HG02885 (cell line): Measurements from ENCODE around the gene RAB25.

Experiments
- ATAC-seq: cut with Tn5 transposase; IDR thresholded peaks from one replicate; pipeline ENCODE4 v1.9.1; 2021; ENCODE audit warnings: mild to moderate bottlenecking; ENCODE audit not compliant: unreplicated experiment, poor library complexity

RAB25 gene

DNA sequence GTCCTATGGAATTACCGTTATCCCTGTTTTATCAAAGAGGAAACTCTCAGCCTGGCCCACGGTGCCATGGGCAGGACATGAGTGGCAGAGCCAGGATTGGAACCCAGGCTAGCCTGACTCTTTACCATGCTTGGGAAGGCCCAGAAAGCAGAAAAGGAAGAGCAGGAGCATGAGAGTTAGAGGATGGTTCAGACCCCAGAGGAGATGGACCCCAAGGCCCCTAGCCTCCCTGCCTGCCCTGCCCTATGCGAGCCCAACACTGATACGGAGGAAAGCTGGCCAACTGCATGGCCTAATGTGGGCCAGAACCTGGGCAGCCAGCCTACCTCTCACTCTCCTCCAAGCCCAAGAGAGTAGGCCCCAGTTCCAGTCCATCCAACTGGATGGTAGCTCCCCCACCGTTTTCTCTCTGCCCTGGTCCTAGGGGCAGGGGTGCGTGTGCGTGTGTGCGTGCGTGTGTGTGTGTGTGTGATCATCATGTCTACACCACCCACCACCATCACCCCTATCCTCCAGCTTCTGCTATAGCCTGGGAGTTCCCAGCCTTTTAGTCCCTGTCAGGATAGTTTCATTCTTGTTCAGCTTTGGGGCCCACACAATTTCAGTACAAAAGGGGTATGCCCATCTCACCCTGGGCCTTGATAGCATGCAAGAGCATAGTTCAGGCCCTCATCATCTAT, 36.7 kb downstream of the RAB25 start:
- ATAC-seq, result peak; percentile 6

DNA sequence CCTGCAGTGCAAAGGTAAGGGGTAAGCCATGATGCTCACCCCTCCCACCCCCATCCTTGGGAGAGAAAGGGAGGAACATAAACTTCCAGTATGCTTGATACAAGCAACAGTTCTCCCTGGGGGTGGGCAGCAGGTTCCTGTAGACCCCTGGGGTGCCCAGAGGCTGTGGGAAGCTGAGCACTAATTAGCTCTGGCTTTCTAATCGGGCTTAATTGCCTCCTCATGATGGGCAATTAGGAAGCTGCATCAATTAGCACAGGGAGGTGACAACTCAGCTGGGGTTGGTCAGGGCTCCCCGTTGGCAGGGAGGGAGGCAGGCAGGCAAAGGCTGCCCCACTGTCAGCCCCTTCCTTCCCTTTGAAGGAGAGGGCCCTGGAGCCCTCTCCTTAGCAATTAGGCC, 37.8 kb downstream of the RAB25 start:
- ATAC-seq, result no peak

DNA sequence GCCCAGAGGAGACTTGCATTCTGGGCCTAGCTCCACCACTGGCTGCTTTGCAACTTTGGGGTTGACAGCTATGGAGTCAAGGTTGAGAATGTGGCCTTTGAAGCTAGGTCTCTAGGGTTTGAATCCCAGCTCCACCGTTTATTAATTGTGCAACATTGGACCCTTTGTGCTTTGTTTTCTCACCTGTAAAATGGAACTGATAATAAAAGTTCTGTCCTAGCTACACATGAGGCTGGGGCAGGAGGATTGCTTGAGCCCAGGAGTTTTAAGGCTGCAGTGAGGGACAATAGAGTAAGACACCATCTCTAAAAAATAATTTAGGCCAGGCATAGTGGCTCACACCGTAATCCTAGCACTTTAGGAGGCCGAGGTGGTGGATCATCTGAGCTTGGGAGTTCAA, 38.3 kb downstream of the RAB25 start:
- no peak for ATAC-seq

DNA sequence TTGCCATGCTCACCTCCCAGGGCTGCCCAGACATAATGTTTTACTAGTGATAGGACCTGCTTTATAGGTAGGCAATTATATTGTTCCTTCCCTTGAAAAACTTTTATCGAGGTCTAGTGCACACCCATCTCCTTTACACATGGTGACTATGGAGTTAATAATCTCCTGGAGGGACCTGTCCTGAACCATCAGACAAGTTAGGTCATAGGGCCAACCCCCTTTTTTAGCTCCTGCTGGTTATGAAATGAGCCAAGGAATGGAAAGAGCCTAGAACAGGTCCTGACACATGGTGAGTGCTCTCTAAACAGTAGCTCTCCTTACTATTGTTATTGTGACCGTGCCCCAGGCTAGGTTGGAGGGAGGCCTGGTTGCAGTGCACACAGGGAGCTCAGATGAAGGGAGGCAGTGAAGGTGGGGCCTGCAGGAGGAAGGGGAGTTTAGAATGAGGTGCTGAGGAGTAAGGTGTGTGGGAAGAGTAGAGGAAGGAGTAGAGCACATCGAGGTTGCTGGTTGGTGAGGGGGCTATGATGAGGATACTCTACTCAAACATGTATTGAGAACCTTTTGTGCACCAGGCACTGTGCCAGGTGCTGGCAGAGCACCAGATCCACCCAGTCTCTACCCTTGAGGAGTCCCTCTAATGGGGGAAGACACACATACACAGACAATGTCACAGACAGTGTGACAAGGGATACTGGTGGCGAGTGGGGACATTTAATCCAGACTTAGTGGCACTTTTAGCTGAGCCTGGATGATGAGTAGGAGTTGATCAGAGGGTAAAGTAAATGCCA, 39.4 kb downstream of the RAB25 start:
- no peak for ATAC-seq

DNA sequence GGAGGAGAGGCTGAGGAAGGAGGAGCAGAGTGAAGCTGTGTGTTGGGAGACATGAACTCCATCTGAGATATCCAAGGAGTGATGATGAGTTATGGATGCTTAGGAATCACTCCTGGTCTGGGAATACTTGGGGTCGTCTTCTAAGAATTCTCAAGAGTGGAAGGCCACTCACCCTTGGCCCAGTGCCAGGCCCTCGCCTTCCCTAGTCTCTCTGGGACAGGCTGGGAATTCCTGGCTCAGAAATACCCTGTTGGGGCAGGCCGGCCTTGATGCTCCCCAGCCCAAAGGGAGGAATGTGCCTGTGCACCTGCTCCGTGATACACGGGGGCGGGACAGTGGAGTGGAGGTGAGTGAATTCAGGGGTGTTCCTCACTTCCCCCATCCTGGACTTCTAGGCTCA, 40.9 kb downstream of the RAB25 start:
- ATAC-seq, result no peak

DNA sequence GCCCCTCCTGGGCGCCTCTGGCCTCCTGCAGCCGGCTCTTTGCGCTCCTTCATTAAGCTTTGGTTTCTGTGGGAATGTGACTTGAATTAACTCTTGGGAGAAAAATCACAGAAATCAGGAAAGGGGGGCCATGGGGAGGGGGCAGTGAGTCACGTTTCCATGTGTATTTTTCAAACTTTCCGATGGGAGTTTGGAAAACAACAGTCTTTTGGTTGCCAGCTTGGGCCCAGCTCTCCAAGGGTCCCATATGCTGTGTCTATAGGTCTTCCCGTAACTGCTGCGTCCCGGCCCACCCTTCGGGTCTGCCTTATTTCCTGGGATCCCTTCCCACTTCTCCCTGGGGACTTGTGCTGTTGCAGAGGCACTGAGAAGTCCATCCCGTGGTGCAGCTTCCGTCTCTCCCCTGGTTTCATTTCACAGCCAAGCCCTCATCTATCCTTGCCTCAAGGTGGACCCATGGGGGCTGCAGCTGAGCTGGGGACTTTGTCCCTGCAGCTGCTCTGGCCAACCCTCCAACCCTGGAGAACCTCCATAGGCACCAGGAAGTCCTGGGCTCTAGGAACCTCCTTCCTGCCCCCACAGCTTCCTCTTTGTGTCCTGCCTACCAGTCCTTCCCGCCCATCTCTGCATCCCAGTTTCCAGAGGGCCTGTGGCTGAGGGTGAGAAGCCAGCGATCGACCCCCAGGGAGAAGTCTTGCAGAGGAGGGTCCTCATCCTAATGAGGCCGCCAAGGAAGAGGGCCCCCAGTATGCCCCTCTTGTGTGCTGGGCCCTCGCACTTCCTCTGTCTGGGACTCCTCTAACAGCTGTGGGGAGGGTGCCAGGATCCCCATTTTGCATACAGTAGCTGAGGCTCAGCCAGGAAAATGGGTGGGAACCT, 41.9 kb downstream of the RAB25 start:
- ATAC-seq, result no peak

DNA sequence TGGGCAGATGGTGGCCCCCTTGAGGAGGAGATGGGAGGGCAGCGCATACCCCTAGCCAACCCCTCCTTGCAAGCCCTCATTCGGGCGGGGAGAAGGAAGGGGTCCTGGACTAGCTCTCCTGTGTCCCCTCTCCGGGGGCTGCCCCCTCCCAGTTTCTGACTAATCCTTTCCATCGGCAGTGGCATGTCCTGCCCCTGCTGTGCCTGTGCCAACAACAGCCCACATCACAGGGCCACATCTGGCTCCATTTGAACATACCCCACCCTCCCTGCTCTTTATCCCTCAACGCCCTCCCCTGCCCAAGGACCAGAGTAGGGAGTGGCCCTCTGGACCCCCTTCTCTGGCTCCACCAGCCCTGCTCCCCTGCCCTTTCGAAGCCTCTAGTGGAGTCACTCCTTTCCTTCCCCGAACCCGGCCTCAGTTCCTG, 42.6 kb downstream of the RAB25 start:
- ATAC-seq, result no peak

DNA sequence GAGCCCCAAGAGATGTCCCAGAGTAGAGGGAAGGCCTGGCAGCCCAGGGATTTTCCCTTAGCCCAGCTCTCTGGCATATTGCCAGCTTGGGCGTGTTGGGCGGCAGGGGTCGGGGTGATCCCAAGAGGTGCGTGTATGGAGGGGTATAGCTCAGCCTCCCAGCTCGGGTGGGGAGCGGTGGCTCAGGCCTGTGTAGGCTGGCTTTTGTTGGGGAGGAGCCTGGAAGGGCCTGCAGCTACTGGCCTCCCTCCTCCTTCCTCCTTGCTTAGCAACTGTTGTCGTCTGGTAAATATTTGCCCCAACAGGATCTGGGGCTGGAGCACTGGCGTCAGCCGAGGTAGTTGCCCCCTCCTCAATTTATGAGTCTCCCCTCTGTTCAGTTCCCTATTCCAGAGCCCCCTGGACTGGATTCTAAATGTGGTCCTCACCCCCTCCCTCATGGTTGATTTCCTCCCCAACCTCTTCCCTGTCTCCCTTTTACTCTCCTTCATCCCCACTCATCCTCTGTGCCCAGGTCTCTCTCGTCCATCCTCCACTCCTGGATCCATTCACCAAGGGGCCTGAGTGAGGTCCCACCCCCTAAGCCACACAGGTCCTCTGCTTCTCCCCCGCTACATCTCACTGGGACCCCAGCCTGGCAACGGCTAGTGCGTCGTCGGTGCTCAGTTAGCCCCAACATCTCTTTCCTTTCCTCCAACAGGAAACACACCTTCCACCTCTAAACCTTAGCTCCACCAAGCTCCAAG, 43.3 kb downstream of the RAB25 start:
- ATAC-seq, result no peak

DNA sequence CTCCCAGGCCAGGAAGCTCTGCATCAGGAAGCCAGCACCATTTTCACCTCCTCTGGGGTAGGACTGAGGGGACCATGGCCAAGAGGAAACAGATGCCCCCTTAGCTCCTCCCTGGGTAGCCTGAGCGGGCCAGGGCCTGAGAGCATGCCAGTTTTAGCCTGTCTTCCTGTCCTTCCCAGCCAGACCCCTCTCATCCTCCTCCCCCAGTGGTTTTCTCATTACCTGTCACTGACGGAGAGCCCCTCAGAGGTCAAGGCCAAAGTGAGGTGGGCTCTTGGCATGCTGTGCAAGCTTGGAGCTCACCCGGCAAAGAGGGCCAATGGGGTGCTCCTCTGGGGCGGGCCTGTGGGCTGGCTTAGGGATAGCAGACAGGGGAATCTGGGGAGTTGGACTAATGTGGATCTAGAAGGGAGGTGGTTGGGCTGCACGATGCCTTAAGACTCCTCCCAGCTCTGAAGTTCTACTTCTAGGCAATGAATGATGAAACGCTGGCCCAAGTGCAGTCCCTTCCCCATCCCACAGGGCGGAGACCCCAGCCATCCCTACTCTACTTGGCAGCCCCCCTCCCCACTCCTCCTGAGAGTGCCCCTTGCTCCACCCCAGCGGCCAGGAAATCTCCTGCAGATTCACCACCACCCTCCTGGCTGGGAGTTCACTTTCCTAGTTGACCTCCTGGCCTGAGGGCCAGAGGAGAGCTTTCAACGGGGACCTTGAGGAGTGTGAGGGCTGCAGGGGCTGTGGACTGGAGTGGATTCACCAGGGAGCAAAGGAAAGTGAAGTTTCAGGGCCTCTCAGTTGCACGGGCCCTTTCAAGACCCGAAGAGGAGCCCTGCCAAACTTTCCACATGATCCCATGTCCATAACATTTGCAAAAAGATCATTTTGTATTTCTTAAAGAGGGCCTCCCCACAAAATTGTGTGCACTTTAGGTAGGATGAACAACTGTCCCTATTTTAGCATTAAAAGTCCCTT, 44.2 kb downstream of the RAB25 start:
- ATAC-seq, result no peak

DNA sequence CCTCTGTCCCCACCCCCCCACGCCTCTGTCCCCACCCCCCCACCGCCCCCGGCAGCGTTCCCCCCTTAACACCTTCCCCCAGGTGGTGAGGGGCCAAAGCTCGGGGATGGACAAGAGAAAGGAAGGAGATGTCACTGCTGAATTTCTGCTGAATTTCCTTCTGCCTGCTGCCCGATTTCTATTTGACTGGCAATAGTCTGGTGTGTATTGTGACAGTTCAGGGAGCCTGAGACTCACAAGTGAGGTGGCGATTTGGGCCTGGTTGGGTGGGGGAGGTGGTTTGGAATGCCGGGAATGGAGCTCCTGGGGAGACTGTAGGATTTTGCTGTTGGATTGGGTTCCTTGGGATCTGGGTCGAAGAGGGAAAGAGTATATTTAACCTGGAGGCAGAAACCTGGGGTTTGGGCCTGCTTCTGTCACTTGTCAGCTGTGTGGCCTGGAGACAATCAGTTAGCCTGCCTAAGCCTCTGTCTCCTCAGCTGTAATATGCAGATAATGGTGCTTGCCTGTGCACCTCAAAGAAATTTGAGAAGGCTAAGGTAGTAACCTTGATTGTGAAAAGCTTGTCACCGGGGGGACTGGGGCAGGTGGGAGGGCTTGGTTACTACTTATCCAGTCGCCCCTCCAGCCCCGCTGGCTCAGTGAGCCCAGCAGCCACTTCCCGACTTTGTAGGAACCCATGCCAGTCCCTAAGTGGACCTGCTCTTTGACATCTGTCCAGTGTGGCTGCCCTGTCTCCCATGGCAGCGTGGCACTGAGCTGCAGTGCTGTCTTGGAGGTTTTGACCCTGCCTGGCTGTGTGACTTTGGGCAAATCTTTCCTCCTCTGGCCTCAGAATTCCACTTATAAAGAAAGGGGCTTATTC, 45.9 kb downstream of the RAB25 start:
- no peak for ATAC-seq

DNA sequence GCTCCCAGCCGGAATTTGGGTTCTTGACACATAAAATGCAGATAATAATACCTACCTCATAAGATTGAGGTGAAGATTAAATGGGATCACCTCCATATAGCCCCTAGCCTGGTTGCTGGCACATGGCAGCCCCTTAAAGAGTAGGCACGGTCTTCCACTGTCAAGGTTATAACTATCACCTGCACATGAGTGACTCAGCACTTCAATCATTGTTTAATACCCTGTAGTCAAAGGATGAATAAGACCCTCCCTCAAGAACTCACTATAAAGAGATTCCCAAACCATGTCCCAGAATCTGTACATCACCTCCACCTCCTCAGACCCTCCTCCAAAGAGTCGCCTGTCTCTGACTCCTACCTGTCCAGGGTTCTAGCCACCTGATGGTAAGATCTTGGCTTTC, 47.1 kb downstream of the RAB25 start:
- ATAC-seq, result no peak

DNA sequence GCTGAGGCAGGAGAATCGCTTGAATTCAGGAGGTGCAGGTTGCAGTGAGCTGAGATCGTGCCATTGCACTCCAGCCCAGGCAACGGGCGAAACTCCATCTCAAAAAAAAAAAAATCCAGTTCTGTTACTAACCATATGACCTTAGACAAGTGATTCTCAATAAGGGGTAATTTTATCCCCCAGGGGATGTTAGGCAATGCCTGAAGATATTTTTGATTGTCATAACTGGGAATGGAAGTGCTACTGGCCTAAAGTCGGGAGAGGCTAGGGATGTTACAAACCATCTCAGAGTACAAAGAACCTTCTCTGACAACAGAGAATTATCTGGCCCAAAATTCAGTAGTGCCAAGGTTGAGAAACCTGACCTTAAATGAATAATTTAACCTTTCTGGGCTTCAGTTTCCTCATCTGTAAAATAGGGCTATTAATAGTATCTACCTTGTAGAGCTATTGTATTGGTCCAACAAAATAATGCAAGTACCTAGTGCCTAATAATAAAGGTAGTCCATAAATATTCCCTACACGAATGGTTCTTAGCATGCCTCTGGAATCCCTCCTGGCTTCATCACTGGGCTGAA, 47.8 kb downstream of the RAB25 start:
- ATAC-seq, result no peak

DNA sequence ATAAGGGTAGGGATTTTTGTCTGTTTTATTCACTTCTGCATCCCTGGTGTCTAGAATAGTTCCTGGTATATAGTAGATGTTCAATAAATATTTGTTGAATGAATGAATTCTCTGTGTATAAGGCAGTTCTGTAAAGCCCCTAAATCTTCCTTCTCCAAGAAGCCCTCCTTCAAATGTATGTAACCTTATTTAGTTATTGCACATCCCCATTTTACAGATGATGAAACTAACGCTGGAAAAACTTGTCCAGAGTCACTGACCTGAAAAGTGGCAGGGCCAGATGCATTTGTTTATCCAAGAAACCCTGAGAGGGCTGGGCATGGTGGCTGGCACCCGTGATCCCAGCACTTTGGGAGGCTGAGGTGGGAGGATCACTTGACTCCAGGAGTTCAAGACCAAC, 49.3 kb downstream of the RAB25 start:
- no peak for ATAC-seq

DNA sequence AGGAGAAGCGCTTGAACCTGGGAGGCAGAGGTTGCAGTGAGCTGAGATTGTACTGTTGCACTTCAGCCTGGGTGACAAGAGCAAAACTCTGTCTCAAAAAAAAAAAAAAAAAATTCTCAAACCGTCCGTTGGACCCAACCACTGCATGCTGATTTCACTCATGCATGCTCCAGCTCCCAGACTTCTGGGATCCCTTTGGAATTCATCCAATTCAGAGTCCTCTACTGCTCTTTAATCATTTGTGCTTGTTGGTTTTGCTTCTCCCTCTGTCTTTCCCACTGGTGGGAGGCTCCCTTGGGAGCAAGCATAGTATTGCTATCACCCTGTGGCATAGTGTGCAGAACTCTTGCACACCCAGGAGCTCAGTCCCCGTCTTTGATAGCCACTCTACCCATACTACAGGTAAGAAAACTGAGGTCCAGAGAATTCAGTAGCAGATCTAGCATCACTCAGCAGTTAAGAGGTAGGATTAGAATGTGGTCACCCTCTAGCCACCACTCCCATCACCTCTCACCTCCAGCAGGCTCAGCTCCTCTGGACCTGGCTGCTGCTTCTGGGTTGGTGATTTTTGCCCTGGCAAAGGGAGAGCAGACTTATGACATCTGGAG, 50.5 kb downstream of the RAB25 start:
- ATAC-seq, result no peak

DNA sequence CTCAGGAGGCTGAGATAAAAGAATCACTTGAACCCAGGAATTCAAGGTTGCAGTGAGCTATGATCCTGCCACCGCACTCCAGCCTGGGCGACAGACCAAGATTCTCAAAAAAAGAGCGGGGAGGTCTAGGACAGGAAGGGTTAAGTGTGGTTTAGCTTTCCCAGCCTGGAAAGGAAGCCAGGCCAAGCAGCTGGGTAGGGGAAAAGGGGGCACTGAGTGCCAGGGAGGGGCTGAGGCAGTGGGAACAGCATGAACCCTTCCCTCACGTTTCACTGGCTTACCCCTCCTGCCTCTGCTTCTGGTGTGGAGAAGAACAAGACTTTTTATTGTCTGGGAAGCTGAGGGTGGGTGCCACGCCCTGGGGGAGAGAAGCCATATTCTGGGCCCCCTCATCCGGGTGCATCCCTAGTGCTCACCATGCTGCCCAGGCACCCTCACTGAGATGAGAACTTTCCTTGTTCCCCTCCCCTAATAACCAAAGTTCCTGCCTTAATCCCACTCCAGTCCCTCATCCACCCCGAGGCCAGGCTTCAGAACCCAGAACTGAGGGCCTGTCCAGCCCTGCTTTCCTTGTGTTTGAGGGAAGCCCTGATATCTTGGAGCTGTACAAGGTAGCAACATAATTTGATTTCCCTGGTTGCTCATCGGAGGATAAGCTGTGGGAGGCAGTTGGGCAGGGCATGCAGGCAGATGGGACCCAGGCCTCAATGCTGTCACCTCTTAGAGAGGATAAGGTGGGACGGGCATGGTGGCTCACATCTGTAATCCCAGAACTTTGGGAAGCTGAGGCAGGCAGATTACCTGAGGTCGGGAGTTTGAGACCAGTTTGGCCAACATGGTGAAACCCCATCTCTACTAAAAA, 51.5 kb downstream of the RAB25 start:
- no peak for ATAC-seq

DNA sequence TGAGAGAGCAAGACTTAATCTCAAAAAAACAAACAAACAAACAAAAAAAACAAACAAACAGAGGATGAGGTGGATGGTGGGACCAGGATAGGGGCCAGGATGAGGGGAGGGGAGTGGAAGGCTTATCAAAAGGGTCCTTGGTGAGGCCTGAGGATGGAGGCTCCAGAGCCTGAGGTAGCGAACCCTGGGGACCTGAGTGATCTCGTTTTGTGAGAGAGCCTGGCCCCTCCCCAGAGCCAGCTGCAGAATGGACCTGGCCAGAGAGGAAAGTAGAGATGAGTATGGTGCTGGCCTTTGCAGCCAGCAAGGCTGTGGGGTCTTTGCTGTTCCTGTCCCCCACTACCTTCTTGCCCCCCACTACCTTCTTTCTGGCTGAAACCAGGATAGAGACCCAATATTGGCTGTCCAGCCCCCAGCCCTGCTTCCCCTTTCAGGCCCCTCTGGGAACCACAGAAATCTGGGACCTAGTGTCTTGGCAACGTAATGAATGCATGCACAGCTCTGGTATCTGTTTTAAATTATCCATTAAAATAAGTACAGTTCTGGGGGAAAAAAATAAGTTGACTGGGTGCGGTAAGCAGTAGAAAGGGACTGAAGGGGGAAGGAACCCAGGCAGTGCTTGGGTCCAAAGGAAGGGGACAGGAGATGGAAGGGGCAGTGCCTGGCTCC, 52.5 kb downstream of the RAB25 start:
- no peak for ATAC-seq
